NCI-H2227 treated with DMSO at 0.1 percent for 48 hours (cell line): ENCODE data around the gene AKT3.
"Not testable (repeated sequence)": the region's sequence is repeated elsewhere in the genome, so short reads cannot be mapped to it uniquely, and the experiment has no call there.

Experiments used
- DNase-seq: peaks from one replicate; lab custom pipeline; 2025; lab: John Stamatoyannopoulos, UW

Gene AKT3

DNA sequence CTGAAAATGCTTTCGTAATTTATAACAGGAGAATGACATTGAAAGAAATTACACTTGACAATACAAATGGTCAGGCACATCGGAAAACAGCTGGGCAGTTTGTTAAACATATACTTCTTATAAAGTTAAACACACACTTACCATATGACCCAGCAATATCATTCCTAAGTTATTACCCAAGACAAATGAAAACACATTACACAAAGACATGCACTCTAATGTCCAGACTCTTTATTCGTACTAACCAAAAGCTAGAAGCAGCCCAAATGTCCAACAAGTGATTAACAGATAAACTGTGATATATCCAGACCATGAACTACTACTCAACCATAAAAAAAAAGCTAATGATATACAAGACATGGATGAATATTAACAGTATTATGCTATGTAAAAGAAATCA is 8.5 kb downstream of the AKT3 start:
- DNase-seq = no peak

DNA sequence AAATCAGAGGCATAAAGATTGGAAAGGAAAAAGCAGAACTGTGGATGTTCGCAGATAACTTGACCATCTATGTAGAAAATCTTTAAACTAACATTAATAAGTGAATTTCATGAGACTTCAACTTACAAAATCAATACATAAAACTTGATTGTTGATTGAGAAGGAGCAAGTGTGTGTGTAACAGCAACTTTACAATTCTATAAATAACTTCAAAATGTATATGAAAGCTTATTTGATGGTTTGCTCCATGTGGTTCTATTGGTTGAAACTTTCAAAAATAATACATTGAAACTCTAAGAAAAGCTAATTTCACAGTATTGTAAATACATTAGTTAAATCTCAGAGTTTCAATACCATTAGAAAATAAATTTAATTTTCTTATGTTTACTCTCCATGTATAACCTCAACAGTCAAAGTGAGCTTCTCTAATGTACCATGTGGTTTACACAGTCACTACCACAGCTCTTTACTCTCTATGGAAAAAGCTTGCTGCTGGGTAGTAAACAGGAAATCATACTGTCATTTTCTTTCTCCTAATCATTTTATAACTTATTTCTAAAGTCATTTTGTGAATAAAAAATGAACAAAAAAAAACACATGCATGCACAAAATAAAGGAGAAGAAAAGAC is 12.0 kb downstream of the AKT3 start:
- DNase-seq = no peak

- DNase-seq = no peak
Measured at GRCh38 chr1:243834130-243834529, 15.9 kb downstream of the AKT3 start.

- no peak for DNase-seq
Measured at GRCh38 chr1:243831463-243831862, 18.6 kb downstream of the AKT3 start.

- no peak for DNase-seq
Measured at GRCh38 chr1:243827206-243827605, 22.8 kb downstream of the AKT3 start.

- not testable (repeated sequence) for DNase-seq
Measured at GRCh38 chr1:243824907-243825306, 25.1 kb downstream of the AKT3 start.

DNA sequence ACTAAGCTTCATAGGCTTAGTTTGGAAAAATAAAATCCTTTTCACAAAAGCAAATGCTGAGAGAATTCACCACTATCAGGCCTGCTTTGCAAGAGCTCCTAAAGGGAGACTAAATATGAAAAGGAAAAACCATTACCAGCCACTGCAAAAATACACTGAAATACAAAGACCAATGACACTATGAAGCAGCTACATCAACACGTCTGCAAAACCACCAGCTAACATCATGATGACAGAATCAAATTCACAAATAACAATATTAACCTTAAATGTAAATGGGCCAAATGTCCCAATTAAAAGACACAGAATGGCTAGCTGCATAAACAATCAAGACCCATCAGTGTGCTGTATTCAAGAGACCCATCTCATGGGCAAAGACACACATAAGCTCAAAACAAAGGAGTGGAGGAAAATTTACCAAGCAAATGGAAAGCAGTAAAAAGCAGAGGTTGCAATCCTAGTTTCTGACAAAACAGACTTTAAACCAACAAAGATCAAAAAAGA is 28.8 kb downstream of the AKT3 start:
- no peak for DNase-seq

- no peak for DNase-seq
Measured at GRCh38 chr1:243819438-243819839, 30.6 kb downstream of the AKT3 start.

DNA sequence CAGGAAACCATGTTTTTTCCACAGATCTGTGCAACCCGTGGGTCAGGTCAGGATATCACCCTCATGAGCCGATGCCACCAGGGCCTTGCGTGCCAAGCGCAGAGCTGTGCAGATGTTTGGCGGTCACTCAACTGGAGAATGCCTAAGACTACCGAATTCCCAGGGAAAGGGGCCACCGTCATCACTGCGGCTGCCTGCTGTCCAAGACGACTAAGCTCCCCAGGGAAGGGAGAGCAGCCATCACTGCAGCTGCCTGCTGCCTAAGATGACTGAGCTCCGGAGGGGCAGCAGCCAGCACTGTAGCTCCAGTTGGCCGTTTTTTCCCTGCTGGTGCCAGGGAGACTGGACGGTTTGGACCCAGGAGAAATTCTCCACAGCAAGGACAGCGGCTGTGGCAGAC is 31.1 kb downstream of the AKT3 start:
- DNase-seq = no peak

DNA sequence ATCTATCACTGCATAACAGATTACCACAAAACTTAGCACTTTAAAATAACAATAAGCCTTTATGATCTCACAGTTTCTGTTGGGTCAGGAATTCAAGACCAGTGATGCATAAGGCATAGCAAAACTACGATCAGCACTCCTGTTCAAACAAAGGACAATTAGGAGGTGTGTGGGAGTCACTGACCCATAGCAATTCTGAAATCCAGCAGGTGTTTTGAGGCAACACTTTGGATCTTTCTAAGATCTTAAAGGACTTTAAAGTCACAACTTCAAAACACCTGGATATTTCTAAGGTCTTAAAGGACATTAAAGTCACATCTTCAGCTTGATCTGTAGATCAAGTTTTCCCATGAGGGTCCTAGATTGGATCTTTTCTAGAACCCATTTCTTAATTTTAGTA is 35.3 kb downstream of the AKT3 start:
- DNase-seq = no peak

GRCh38 chr1:243807346-243807745 is 42.7 kb downstream of the AKT3 start:
- not testable (repeated sequence) for DNase-seq

GRCh38 chr1:243806310-243806709 is 43.7 kb downstream of the AKT3 start:
- DNase-seq = no peak

- no peak for DNase-seq
Measured at GRCh38 chr1:243802736-243803135, 47.3 kb downstream of the AKT3 start.

- no peak for DNase-seq
Measured at GRCh38 chr1:243801378-243801777, 48.7 kb downstream of the AKT3 start.

- DNase-seq = no peak
Measured at GRCh38 chr1:243799908-243800307, 50.1 kb downstream of the AKT3 start.

- no peak for DNase-seq
Measured at GRCh38 chr1:243798726-243799125, 51.3 kb downstream of the AKT3 start.

GRCh38 chr1:243796016-243796415 is 54.0 kb downstream of the AKT3 start:
- no peak for DNase-seq

- no peak for DNase-seq
Measured at GRCh38 chr1:243793298-243793697, 56.7 kb downstream of the AKT3 start.

DNA sequence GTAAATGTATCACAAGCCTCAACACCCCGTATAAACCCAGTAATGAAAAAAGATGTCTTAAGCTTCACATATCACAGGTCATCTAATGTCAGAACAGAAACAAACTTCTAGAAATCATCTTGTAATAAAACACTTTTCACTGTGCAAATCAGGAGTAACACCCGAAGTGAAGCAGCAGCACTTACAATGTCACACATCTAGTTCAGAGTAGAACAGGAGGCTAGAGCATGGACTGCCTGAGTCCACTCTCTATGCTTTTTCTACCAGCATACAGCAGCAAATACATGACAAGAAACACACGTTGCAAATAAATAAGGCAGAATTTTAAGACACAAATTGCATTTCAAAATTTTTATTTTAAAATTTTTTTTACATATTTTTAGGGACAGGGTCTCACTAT is 57.2 kb downstream of the AKT3 start:
- no peak for DNase-seq

DNA sequence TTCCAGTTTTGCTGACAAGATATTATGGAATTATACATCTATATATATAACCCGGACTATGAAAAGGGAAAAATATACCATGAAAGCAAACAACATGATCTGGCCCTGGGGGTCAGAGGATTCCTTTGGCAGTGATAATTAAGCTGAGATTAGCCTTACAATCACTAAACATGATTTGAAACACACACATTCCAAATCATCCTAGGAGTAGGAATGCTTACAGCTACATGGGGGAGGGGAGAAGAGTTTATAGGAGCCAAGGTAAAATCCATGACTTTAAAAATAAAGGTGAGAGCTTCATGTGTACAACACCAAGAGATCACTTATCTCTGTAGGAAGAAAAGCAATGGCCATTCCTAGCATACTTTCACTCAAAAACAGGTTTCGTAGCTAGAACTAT is 57.6 kb downstream of the AKT3 start:
- DNase-seq = no peak

- no peak for DNase-seq
Measured at GRCh38 chr1:243791586-243792267, 58.3 kb downstream of the AKT3 start.

GRCh38 chr1:243790404-243790803 is 59.6 kb downstream of the AKT3 start:
- no peak for DNase-seq

DNA sequence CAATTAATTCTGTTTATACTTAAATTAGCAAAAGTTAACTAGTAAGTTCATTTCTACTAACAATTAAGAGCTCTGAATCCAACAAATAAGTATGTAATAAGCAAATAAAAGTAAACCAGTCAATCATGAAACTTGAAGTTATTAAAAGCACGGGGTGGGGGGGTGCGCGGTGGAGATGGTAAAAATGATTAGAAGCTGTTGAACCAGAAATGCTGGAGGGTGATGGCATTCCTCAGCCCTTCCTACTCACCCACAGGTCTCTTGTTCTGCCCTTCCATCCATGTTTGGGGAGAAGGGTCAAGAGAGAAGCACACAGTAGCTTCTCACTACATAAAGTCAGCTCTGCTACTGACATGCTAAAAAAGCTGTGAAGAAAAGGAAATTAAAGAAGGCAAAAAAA is 63.5 kb downstream of the AKT3 start:
- no peak for DNase-seq

DNA sequence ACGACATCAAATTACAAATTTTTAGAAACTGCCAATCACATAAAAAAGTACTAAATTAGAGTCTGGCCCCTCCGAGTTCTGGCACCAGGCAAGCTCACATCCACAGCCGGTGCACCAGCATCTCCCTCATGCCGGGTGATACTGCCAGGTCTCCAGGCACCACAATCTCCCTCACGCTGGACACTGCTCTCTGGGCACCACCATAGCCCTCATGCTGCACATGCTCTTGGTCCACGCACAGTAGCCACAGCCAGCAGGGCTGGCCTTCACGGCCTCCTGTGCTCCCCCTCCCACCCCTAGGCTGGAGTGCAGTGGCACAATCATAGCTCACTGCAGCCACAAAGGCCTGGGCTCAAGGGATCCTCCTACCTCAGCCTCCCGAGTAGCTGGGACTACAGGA is 65.5 kb downstream of the AKT3 start:
- no peak for DNase-seq
